HepG2 (cell line): ENCODE measurements around the gene MMS19. TPM values are rescaled to one million over a fixed set of nuclear protein-coding genes. Genes with fewer than 3 reads are reported as not detected.

ENCODE experiments used
- ETS1 ChIP-seq: sonication (generic); formaldehyde crosslinking; IDR thresholded peaks from 2 replicates; pipeline ENCODE4 v1.4.0; 2020; ENCODE audit warnings: missing genetic modification reagents
- FOSL1 ChIP-seq: sonication (generic); formaldehyde crosslinking; IDR thresholded peaks from 2 replicates; pipeline ENCODE4 v1.9.0; 2021; ENCODE audit warnings: missing genetic modification reagents, borderline replicate concordance
- HDAC2 ChIP-seq: sonication (generic); formaldehyde crosslinking; IDR thresholded peaks from 2 replicates; pipeline ENCODE4 v1.4.0; 2020; ENCODE audit warnings: missing genetic modification reagents
- JUN ChIP-seq: sonication (generic); formaldehyde crosslinking; IDR thresholded peaks from 2 replicates; pipeline ENCODE4 v1.4.0; 2020; ENCODE audit warnings: mild to moderate bottlenecking, missing genetic modification reagents
- KDM2A ChIP-seq: sonication (generic); formaldehyde crosslinking; IDR thresholded peaks from 2 replicates; pipeline ENCODE4 v1.4.0; 2020; ENCODE audit warnings: low read depth, missing genetic modification reagents, borderline replicate concordance
- MAFK ChIP-seq, 2 experiments: IDR thresholded peaks in 1 of 2; conservative IDR thresholded peaks in 1 of 2; 2 replicates each; pipeline ENCODE4 v1.6.1; 2011; ENCODE audit warnings: improper control_type of control experiment in 2 of 2, low read length in 2 of 2
- MAZ ChIP-seq, 2 experiments: sonication (generic) in 1 of 2; formaldehyde crosslinking in 1 of 2; IDR thresholded peaks; 2 replicates each; pipeline versions ENCODE4 v1.5.0 to v1.6.1; 2012 to 2020; ENCODE audit warnings: low read depth in 2 of 2, mild to moderate bottlenecking in 2 of 2, borderline replicate concordance in 1 of 2, improper control_type of control experiment in 1 of 2, low read length in 1 of 2, missing genetic modification reagents in 1 of 2, moderate library complexity in 1 of 2
- MIER2 ChIP-seq: IDR thresholded peaks from 2 replicates; pipeline ENCODE4 v1.6.1; 2016; ENCODE audit warnings: missing biosample characterization, missing genetic modification reagents
- MLLT10 ChIP-seq: sonication (generic); formaldehyde crosslinking; IDR thresholded peaks from 2 replicates; pipeline ENCODE4 v1.4.0; 2020; ENCODE audit warnings: missing genetic modification reagents
- NR1H2 ChIP-seq: sonication (generic); formaldehyde crosslinking; IDR thresholded peaks from 2 replicates; pipeline ENCODE4 v1.8.1; 2022; ENCODE audit warnings: low read depth, missing genetic modification reagents, borderline replicate concordance
- POLR2A ChIP-seq, 2 experiments: IDR thresholded peaks; 2 replicates each; pipeline ENCODE4 v1.6.1; 2011; ENCODE audit warnings: low read depth in 2 of 2, low read length in 2 of 2, mild to moderate bottlenecking in 1 of 2, moderate library complexity in 1 of 2; ENCODE audit not compliant: insufficient read depth in 1 of 2
- PRDM15 ChIP-seq: sonication (generic); formaldehyde crosslinking; IDR thresholded peaks from 2 replicates; pipeline ENCODE4 v1.4.0; 2020; ENCODE audit warnings: missing genetic modification reagents
- REXO4 ChIP-seq: sonication (generic); formaldehyde crosslinking; IDR thresholded peaks from 2 replicates; pipeline ENCODE4 v1.8.0; 2022; ENCODE audit warnings: missing genetic modification reagents, mild to moderate bottlenecking, borderline replicate concordance
- TCF12 ChIP-seq, 2 experiments: fragments of 450-650 bp in 1 of 2; sonication (generic) in 1 of 2; formaldehyde crosslinking in 1 of 2; IDR thresholded peaks; 2 replicates each; pipeline versions ENCODE4 v1.6.1 to v1.8.0; 2017 to 2022; ENCODE audit warnings: antibody characterized with exemption in 1 of 2, mild to moderate bottlenecking in 1 of 2, missing genetic modification reagents in 1 of 2, moderate library complexity in 1 of 2
- TSC22D2 ChIP-seq: sonication (generic); formaldehyde crosslinking; IDR thresholded peaks from 2 replicates; pipeline ENCODE4 v1.5.1; 2020; ENCODE audit warnings: missing genetic modification reagents, mild to moderate bottlenecking, borderline replicate concordance
- ZBTB25 ChIP-seq: IDR thresholded peaks from 2 replicates; pipeline ENCODE4 v1.6.1; 2018; ENCODE audit warnings: missing genetic modification reagents
- ZEB1 ChIP-seq: IDR thresholded peaks from 2 replicates; pipeline ENCODE4 v1.6.1; 2012; ENCODE audit warnings: mild to moderate bottlenecking, low read depth, inconsistent platforms; ENCODE audit not compliant: insufficient replicate concordance
- ZMYM4 ChIP-seq: sonication (generic); formaldehyde crosslinking; IDR thresholded peaks from 2 replicates; pipeline ENCODE4 v1.8.1; 2023; ENCODE audit warnings: mild to moderate bottlenecking, missing genetic modification reagents
- ZNF138 ChIP-seq: sonication (generic); formaldehyde crosslinking; IDR thresholded peaks from 2 replicates; pipeline ENCODE4 v1.5.0; 2020; ENCODE audit warnings: mild to moderate bottlenecking, low read depth, missing genetic modification reagents
- ZNF180 ChIP-seq: sonication (generic); formaldehyde crosslinking; IDR thresholded peaks from 2 replicates; pipeline ENCODE4 v1.4.0; 2020; ENCODE audit warnings: low read depth, missing genetic modification reagents, borderline replicate concordance
- ZNF205 ChIP-seq: IDR thresholded peaks from 2 replicates; pipeline ENCODE4 v1.6.1; 2018; ENCODE audit warnings: missing biosample characterization, missing genetic modification reagents
- ZNF460 ChIP-seq: sonication (generic); formaldehyde crosslinking; IDR thresholded peaks from 2 replicates; pipeline ENCODE4 v1.5.1; 2020; ENCODE audit warnings: missing genetic modification reagents, mild to moderate bottlenecking, borderline replicate concordance
- ZNF660 ChIP-seq: sonication (generic); formaldehyde crosslinking; IDR thresholded peaks from 2 replicates; pipeline ENCODE4 v1.5.1; 2020; ENCODE audit warnings: mild to moderate bottlenecking, low read depth, missing genetic modification reagents, borderline replicate concordance
- ZNF891 ChIP-seq: sonication (generic); formaldehyde crosslinking; IDR thresholded peaks from 2 replicates; pipeline ENCODE4 v1.5.0; 2020; ENCODE audit warnings: mild to moderate bottlenecking, missing genetic modification reagents
- polyA plus RNA-seq, 8 experiments: library from polyadenylated mRNA; depleted of rRNA in 3 of 8; stranded (reverse) in 7 of 8; unstranded in 1 of 8; fragments of >200 nt; fragmentation: Illumina TruSeq in 4 of 8; extraction: Trizol in 4 of 8; gene quantifications; 2 replicates each; pipeline versions ENCODE4 v1.2.1 to v1.2.3, GENCODE V29; 2011 to 2016; ENCODE audit warnings: low read depth in 4 of 8, missing spikeins in 1 of 8, mixed read lengths in 1 of 8; ENCODE audit not compliant: insufficient read depth in 1 of 8
- total RNA-seq, 5 experiments: library from RNA; depleted of rRNA; stranded (reverse); fragments of >200 nt; fragmentation: Illumina TruSeq; extraction: Trizol; gene quantifications; 2 replicates each; pipeline ENCODE4 v1.2.3, GENCODE V29; 2016; ENCODE audit warnings: low read depth in 1 of 5

MMS19 gene
- total and polyA plus RNA-seq, 2 of the 13 experiments (the other 11 are each of a cell fraction or from before 2014, with no cell fraction given), result 76.4 to 107 TPM

- TF ChIP-seq MAZ (IDR thresholded peaks at IDR 0.05; ENCODE audit: borderline replicate concordance, low read depth, low read length) (no peak), MAZ (CRISPR knock-in tag; IDR thresholded peaks at IDR 0.05; ENCODE audit: low read depth) (0 out of 2 replicates have a peak, but pooled peaks have one; percentile 10), ZNF138 (CRISPR knock-in tag) (peak; percentile 85; the same call in 1 of the 2 replicates), MLLT10 (CRISPR knock-in tag) (no peak), ZNF180 (CRISPR knock-in tag) (no peak), FOSL1 (CRISPR knock-in tag) (no peak), MIER2 (CRISPR knock-in tag) (no peak), TCF12 (IDR thresholded peaks at IDR 0.05) (no peak), TCF12 (CRISPR knock-in tag; IDR thresholded peaks at IDR 0.05) (no peak), POLR2A (IDR thresholded peaks at IDR 0.05; ENCODE audit: insufficient read depth in 1 of 2, low read depth in 2 of 2, low read length in 2 of 2) (peak; percentile 79 to 83), JUN (CRISPR knock-in tag) (0 out of 2 replicates have a peak, but pooled peaks have one; percentile 29), HDAC2 (CRISPR knock-in tag) (peak; percentile 69), NR1H2 (CRISPR knock-in tag) (0 out of 2 replicates have a peak, but pooled peaks have one; percentile 65), ZNF205 (CRISPR knock-in tag) (0 out of 2 replicates have a peak, but pooled peaks have one; percentile 21), ZEB1 (no peak), REXO4 (CRISPR knock-in tag) (peak; percentile 68; the same call in 1 of the 2 replicates), TSC22D2 (CRISPR knock-in tag) (no peak), MAFK (conservative IDR thresholded peaks at IDR 0.05 in 1 of 2, IDR thresholded peaks at IDR 0.05 in 1 of 2; ENCODE audit: low read length in 2 of 2) (no peak), ZNF891 (CRISPR knock-in tag) (no peak), ETS1 (no peak), PRDM15 (CRISPR knock-in tag) (no peak), ZNF460 (CRISPR knock-in tag) (no peak; the same call in 1 of the 2 replicates), ZNF660 (CRISPR knock-in tag) (no peak), ZMYM4 (peak; percentile 37; the same call in 1 of the 2 replicates), ZBTB25 (CRISPR knock-in tag) (no peak), KDM2A (CRISPR knock-in tag) (peak; percentile 85; the same call in 1 of the 2 replicates)
Measured at GRCh38 chr10:97497572-97498075, 598 bp downstream of the MMS19 start (continued).
